Trophoblast cell (in vitro differentiated cells and primary cell): ENCODE measurements around the gene SMIM14.

Experiments
- DNase-seq, 2 donors: peaks; one replicate each; pipeline ENCODE4 v3.0.0-alpha.2; 2016
- H2AFZ ChIP-seq: 2 replicates; pipeline ENCODE4 v1.6.1; 2013; ENCODE audit warnings: low read length, moderate library complexity, mild to moderate bottlenecking; ENCODE audit not compliant: insufficient read depth, poor library complexity
- H2AK5ac ChIP-seq: 2 replicates; pipeline ENCODE4 v1.6.1; 2013; ENCODE audit warnings: mild to moderate bottlenecking, low read length
- H2BK120ac ChIP-seq: 2 replicates; pipeline ENCODE4 v1.6.1; 2013; ENCODE audit warnings: low read length, mild to moderate bottlenecking, moderate library complexity; ENCODE audit not compliant: insufficient read depth, poor library complexity
- H2BK12ac ChIP-seq: 2 replicates; pipeline ENCODE4 v1.6.1; 2013; ENCODE audit warnings: mild to moderate bottlenecking, low read length, moderate library complexity
- H2BK5ac ChIP-seq: 2 replicates; pipeline ENCODE4 v1.6.1; 2013; ENCODE audit warnings: low read length, low read depth, moderate library complexity, mild to moderate bottlenecking; ENCODE audit not compliant: poor library complexity
- H3K14ac ChIP-seq: 2 replicates; pipeline ENCODE4 v1.6.1; 2013; ENCODE audit warnings: mild to moderate bottlenecking, low read length
- H3K18ac ChIP-seq: 2 replicates; pipeline ENCODE4 v1.6.1; 2013; ENCODE audit warnings: mild to moderate bottlenecking, low read length
- H3K23ac ChIP-seq: 2 replicates; pipeline ENCODE4 v1.6.1; 2013; ENCODE audit warnings: low read length
- H3K27ac ChIP-seq: 2 replicates; pipeline ENCODE4 v1.5.1; 2013; ENCODE audit warnings: low read depth, mild to moderate bottlenecking, inconsistent platforms, low read length, moderate library complexity
- H3K27me3 ChIP-seq: 2 replicates; pipeline ENCODE4 v1.6.1; 2013; ENCODE audit warnings: inconsistent platforms, mild to moderate bottlenecking, low read length, moderate library complexity; ENCODE audit not compliant: insufficient read depth
- H3K36me3 ChIP-seq, 2 experiments: 1 replicate in 1 of 2; 2 replicates in 1 of 2; pipeline ENCODE4 v1.6.1; 2013; ENCODE audit warnings: low read length in 2 of 2, mild to moderate bottlenecking in 2 of 2, moderate library complexity in 1 of 2; ENCODE audit not compliant: insufficient read depth in 2 of 2, control insufficient read depth in 1 of 2
- H3K4ac ChIP-seq: 2 replicates; pipeline ENCODE4 v1.6.1; 2013; ENCODE audit warnings: low read depth, mild to moderate bottlenecking, low read length, moderate library complexity
- H3K4me1 ChIP-seq, 2 experiments: 1 replicate in 1 of 2; 2 replicates in 1 of 2; pipeline ENCODE4 v1.6.1; 2013; ENCODE audit warnings: low read length in 2 of 2, mild to moderate bottlenecking in 2 of 2, moderate library complexity in 1 of 2; ENCODE audit not compliant: insufficient read depth in 2 of 2, control insufficient read depth in 1 of 2
- H3K4me2 ChIP-seq: 2 replicates; pipeline ENCODE4 v1.6.1; 2013; ENCODE audit warnings: inconsistent platforms, mild to moderate bottlenecking, low read length, moderate library complexity
- H3K4me3 ChIP-seq: 2 replicates; pipeline ENCODE4 v1.5.1; 2013; ENCODE audit warnings: mild to moderate bottlenecking, low read depth, low read length, inconsistent platforms
- H3K79me1 ChIP-seq: one replicate; pipeline ENCODE4 v1.6.1; 2013; ENCODE audit warnings: low read length
- H3K79me2 ChIP-seq: 2 replicates; pipeline ENCODE4 v1.6.1; 2013; ENCODE audit warnings: low read length, mild to moderate bottlenecking; ENCODE audit not compliant: control insufficient read depth, insufficient read depth, poor library complexity
- H3K9ac ChIP-seq: 2 replicates; pipeline ENCODE4 v1.6.1; 2013; ENCODE audit warnings: mild to moderate bottlenecking, low read length
- H3K9me3 ChIP-seq: 2 replicates; pipeline ENCODE4 v1.6.1; 2013; ENCODE audit warnings: low read depth, mild to moderate bottlenecking, control low read depth, inconsistent platforms, low read length; ENCODE audit not compliant: insufficient read depth
- H4K12ac ChIP-seq: 2 replicates; pipeline ENCODE4 v1.6.1; 2013; ENCODE audit warnings: low read depth, mild to moderate bottlenecking, low read length, moderate library complexity
- H4K8ac ChIP-seq: 2 replicates; pipeline ENCODE4 v1.6.1; 2013; ENCODE audit warnings: low read depth, mild to moderate bottlenecking, low read length, moderate library complexity
- H4K91ac ChIP-seq: one replicate; pipeline ENCODE4 v1.6.1; 2013; ENCODE audit warnings: low read depth, mild to moderate bottlenecking, low read length, moderate library complexity
- WGBS: extraction: QIAGEN DNeasy Blood & Tissue Kit; methylation state at CpG from one replicate; pipeline ENCODE4 v1.1.7; 2013; ENCODE audit warnings: missing lambda C conversion rate; ENCODE audit not compliant: insufficient read length, insufficient coverage; ENCODE audit errors: extremely low coverage; 5-methylcytosine and 5-hydroxymethylcytosine counted together

SMIM14 gene

GRCh38 chr4:39667706-39668105 lies 29.0 kb upstream of the SMIM14 start:
- H3K9me3 ChIP-seq = no peaks in the 10 kb centered on the region
- WGBS = no CpG with 5 or more reads among the region's 1 CpG

GRCh38 chr4:39664828-39665731 lies 26.4 kb upstream of the SMIM14 start:
- no peak overlapping the region for H3K18ac ChIP-seq
- no peak overlapping the region for H4K91ac ChIP-seq
- H4K8ac ChIP-seq = no peak overlapping the region
- no peak overlapping the region for H3K4me2 ChIP-seq
- no peak overlapping the region for H2AK5ac ChIP-seq
- H3K79me1 ChIP-seq = no peaks in the 10 kb centered on the region
- no peak overlapping the region for H2BK12ac ChIP-seq
- H3K9me3 ChIP-seq = no peaks in the 10 kb centered on the region
- no peak overlapping the region for H2AFZ ChIP-seq
- H3K4ac ChIP-seq = no peak overlapping the region
- no peak overlapping the region for H4K12ac ChIP-seq
- no peak overlapping the region for H2BK5ac ChIP-seq
- no peak overlapping the region for H3K4me3 ChIP-seq
- no peaks in the 10 kb centered on the region for H3K79me2 ChIP-seq
- no peaks in the 10 kb centered on the region for H3K27me3 ChIP-seq
- WGBS = no CpG with 5 or more reads among the region's 3 CpGs
- H3K36me3 ChIP-seq = no peaks in the 10 kb centered on the region
- H3K23ac ChIP-seq = no peak overlapping the region
- no peak overlapping the region for H3K9ac ChIP-seq
- H3K4me1 ChIP-seq = no peaks in the 10 kb centered on the region
- DNase-seq = no peak
- no peak overlapping the region for H3K14ac ChIP-seq
- no peak overlapping the region for H2BK120ac ChIP-seq
- no peak overlapping the region for H3K27ac ChIP-seq

More at GRCh38 chr4:39667706-39668105, 29.0 kb upstream of the SMIM14 start:
- H2BK12ac ChIP-seq = no peak overlapping the region
- no peak overlapping the region for H3K27ac ChIP-seq
- no peaks in the 10 kb centered on the region for H3K36me3 ChIP-seq
- DNase-seq = no peak
- H2BK120ac ChIP-seq = no peak overlapping the region
- no peaks in the 10 kb centered on the region for H3K79me2 ChIP-seq
- H4K12ac ChIP-seq = no peak overlapping the region
- H2AK5ac ChIP-seq = no peak overlapping the region
- no peak overlapping the region for H4K91ac ChIP-seq
- no peak overlapping the region for H2BK5ac ChIP-seq
- H3K4ac ChIP-seq = no peak overlapping the region
- no peak overlapping the region for H3K4me2 ChIP-seq
- no peak overlapping the region for H4K8ac ChIP-seq
- no peaks in the 10 kb centered on the region for H3K4me1 ChIP-seq
- H2AFZ ChIP-seq = no peak overlapping the region
- no peak overlapping the region for H3K4me3 ChIP-seq
- no peaks in the 10 kb centered on the region for H3K79me1 ChIP-seq
- H3K14ac ChIP-seq = no peak overlapping the region
- no peak overlapping the region for H3K23ac ChIP-seq
- no peak overlapping the region for H3K18ac ChIP-seq
- no peaks in the 10 kb centered on the region for H3K27me3 ChIP-seq
- H3K9ac ChIP-seq = no peak overlapping the region

GRCh38 chr4:39662683-39663082 lies 24.0 kb upstream of the SMIM14 start:
- Histone ChIP-seq H3K4me3 (no peak overlapping the region), H4K8ac (no peak overlapping the region), H3K27ac (no peak overlapping the region), H3K18ac (no peak overlapping the region), H2AFZ (no peak overlapping the region), H3K4me2 (no peak overlapping the region), H2AK5ac (no peak overlapping the region), H3K79me1 (no peaks in the 10 kb centered on the region), H3K9ac (no peak overlapping the region), H2BK5ac (no peak overlapping the region), H3K27me3 (no peaks in the 10 kb centered on the region), H3K23ac (no peak overlapping the region), H3K4me1 (no peaks in the 10 kb centered on the region), H3K9me3 (no peaks in the 10 kb centered on the region), H3K4ac (no peak overlapping the region), H3K36me3 (no peaks in the 10 kb centered on the region), H2BK120ac (no peak overlapping the region), H4K12ac (no peak overlapping the region), H4K91ac (no peak overlapping the region), H3K79me2 (no peaks in the 10 kb centered on the region), H2BK12ac (no peak overlapping the region), H3K14ac (no peak overlapping the region)
- no peak for DNase-seq
- WGBS = no CpG with 5 or more reads among the region's 7 CpGs

- Histone ChIP-seq H4K12ac (no peak overlapping the region), H3K23ac (no peak overlapping the region), H3K27ac (no peak overlapping the region), H3K36me3 (no peaks in the 10 kb centered on the region), H3K4me1 (no peaks in the 10 kb centered on the region), H2BK5ac (no peak overlapping the region), H4K91ac (no peak overlapping the region), H3K79me1 (no peaks in the 10 kb centered on the region), H3K4me3 (no peak overlapping the region), H2AFZ (no peak overlapping the region), H2BK120ac (no peak overlapping the region), H3K4me2 (no peak overlapping the region), H3K18ac (no peak overlapping the region), H3K9me3 (no peaks in the 10 kb centered on the region), H2BK12ac (no peak overlapping the region), H3K4ac (no peak overlapping the region), H4K8ac (no peak overlapping the region), H3K27me3 (no peaks in the 10 kb centered on the region), H3K9ac (no peak overlapping the region), H3K79me2 (no peaks in the 10 kb centered on the region), H3K14ac (no peak overlapping the region), H2AK5ac (no peak overlapping the region)
- no peak for DNase-seq
- WGBS = no CpG with 5 or more reads among the region's 6 CpGs
Observed at GRCh38 chr4:39660757-39661156, 22.1 kb upstream of the SMIM14 start.
